Limb (tissue), 2 donors: ENCODE data around the gene TOGARAM2.
"Not testable (repeated sequence)": the region's sequence is repeated elsewhere in the genome, so short reads cannot be mapped to it uniquely, and the experiment has no call there.

ENCODE experiments used
- DNase-seq, 2 donors: peaks; one replicate each; pipeline ENCODE4 v3.0.0-alpha.2; 2016; ENCODE audit errors: extremely low spot score in 2 of 2

TOGARAM2 gene

DNA sequence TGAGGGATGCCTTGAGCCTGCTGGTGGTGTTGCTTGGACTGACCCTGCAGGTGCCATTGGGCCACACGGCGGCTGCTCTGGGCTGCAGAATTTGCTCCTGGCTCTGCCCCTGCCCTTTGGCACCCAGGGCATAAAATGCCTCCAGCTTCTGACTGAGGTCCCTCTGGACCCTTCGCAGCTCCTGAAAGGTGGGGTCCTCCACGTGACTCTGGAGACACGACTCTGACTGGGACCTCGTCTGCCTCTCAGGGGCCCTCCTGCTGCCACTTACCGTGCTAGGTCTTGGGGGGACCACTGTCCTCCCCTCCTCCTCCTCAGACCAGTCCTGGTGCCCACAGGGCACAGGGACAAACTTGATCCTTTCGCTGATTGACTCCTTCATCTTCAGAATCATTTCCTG lies 91.2 kb downstream of the TOGARAM2 start:
- DNase-seq: no peak

GRCh38 chr2:29072971-29073725 lies 92.0 kb downstream of the TOGARAM2 start:
- DNase-seq: no peak

- DNase-seq: no peak
Measured at GRCh38 chr2:29073933-29074332, 92.8 kb downstream of the TOGARAM2 start.

DNA sequence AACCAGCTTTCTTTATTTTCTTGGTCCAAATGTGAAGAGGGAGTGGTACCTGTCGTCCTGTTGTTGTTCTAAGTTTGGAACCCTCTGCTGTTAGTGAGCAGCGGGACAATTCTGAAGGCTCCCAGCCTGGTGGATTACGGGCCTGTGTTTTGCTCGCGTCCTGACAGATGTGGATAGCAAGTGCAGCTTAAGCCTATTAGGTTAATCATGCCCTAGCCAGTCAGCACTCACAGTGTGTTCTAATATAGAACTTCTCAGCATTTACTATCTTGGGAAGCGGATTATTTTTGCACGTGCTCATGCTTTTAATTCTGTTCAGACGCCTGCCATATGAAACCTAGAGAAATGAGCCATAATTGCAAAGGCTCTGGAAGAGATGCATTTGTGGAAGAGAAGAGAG lies 93.3 kb downstream of the TOGARAM2 start, which contains the start of gene PCARE:
Gene PCARE, minus strand, starts transcription at position 113 of the 400 bp plus-strand sequence. CDS start 262 bp downstream, outside the sequence.
- DNase-seq: no peak

GRCh38 chr2:29075894-29076705 lies 95.0 kb downstream of the TOGARAM2 start:
- no peak for DNase-seq

DNA sequence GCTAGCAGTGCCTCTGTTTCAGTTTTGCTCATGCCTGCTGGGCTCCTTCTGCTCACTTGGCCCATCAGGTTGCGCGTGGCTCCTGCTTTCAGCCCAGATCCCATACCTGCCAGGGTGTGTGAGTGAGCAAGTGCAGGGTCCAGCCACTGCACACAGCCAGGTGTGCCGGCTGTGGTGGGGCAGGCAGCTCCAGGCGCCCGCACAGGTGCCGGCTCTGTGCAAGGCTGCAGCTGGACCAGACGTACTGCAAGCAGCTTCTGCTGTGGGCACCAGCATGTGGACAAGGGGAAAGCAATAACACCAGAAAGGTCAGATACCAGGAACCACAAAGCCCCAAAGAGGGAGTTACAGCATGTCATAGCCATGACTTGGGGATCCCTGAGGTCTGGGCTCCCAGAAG lies 98.8 kb downstream of the TOGARAM2 start:
- no peak for DNase-seq

GRCh38 chr2:29080886-29081743 lies 100.0 kb downstream of the TOGARAM2 start:
- no peak for DNase-seq

GRCh38 chr2:29082804-29083495 lies 101.9 kb downstream of the TOGARAM2 start:
- no peak for DNase-seq

- DNase-seq: no peak
Measured at GRCh38 chr2:29084554-29084953, 103.5 kb downstream of the TOGARAM2 start.

- not testable (repeated sequence) for DNase-seq
Measured at GRCh38 chr2:29090311-29090710, 109.2 kb downstream of the TOGARAM2 start.

- DNase-seq: no peak
Measured at GRCh38 chr2:29096969-29097368, 115.9 kb downstream of the TOGARAM2 start.

DNA sequence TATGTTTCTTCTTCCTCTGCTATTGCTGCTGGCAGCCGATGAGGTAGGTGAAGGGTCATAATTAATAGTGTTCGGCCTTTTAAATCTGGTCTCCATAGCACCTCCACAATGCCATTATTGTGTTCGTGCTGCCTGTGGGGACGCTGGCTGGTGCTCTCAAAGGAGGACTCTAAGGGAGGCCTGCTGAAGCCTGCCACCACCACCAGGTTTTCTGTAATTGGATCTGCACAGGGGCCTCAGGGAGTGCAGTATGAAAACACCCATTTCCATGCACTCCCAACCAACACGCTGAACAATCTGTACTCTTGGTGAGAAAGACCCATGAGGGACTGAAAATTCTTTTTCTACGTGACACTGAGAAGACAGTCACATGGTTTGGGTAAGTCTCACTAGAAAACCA lies 116.5 kb downstream of the TOGARAM2 start:
- no peak for DNase-seq

DNA sequence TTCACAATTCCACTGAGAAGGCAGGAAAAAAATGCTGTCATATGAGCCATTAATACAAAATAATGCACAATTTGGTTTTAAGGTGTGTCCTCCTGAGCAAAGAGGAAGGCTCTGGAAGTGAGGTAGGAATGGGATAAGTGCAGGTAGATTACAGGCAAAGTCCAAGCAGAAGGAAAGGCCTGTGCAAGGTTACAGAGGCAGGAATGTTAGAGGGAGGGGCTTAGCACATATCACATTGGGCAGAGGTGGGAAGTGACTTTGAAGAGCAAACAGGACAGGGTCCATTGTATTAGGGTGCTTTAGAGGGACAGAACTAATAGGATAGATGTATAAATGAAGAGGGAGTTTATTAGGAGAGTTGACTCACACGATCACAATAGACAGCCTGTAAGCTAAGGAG lies 119.5 kb downstream of the TOGARAM2 start:
- DNase-seq: no peak
